Measurements from ENCODE around the gene PFKFB4. TPM values are rescaled to one million over a fixed set of nuclear protein-coding genes. Genes with fewer than 3 reads are reported as not detected.
"Not testable (repeated sequence)": the region's sequence is repeated elsewhere in the genome, so short reads cannot be mapped to it uniquely, and the experiment has no call there.

PFKFB4 gene
- total RNA-seq, 2 experiments from 2014 or later = 16.2 to 18.7 TPM

GRCh38 chr3:48563382-48563918 lies 6.8 kb upstream of the PFKFB4 start, which contains the start of gene UCN2:
Gene UCN2, minus strand, starts transcription at chr3:48563781. Its CDS starts 657 bp downstream, at chr3:48563124.
- POLR2A ChIA-PET = interaction anchor here (0.8 kb wide), 1 partner anchor 117 kb away, joined by 3 read pairs; the partner anchor contains the start of gene ATRIP
- CTCF ChIA-PET = interaction anchor here (0.9 to 1.3 kb wide), 4 partner anchors 16 to 162 kb away, joined by 3 to 5 read pairs (median 3); no protein-coding TSS in a partner anchor

GRCh38 chr3:48562367-48563095 lies 5.9 kb upstream of the PFKFB4 start:
- ChIA-PET CTCF (interaction anchor here (0.6 to 0.9 kb wide), 2 partner anchors 126 to 222 kb away, joined by 3 to 4 read pairs; no protein-coding TSS in a partner anchor), POLR2A (interaction anchor here (0.8 kb wide), 1 partner anchor 116 kb away, joined by 3 read pairs; the partner anchor contains the start of gene ATRIP)

GRCh38 chr3:48561045-48561736 lies 4.6 kb upstream of the PFKFB4 start:
- CTCF ChIA-PET = interaction anchor here (1.4 to 1.6 kb wide), 3 partner anchors 74 to 125 kb away, joined by 3 to 5 read pairs (median 3); partner anchors contain the start of gene SLC26A6
- POLR2A ChIA-PET = no interaction called here

- CTCF ChIA-PET = interaction anchor here (0.8 to 1.6 kb wide), 4 partner anchors 75 to 125 kb away, joined by 3 to 5 read pairs (median 4); partner anchors contain the start of gene SLC26A6
- POLR2A ChIA-PET = no interaction called here
Observed at GRCh38 chr3:48560648-48561018, 4.0 kb upstream of the PFKFB4 start.

GRCh38 chr3:48558493-48559134 lies 2.0 kb upstream of the PFKFB4 start:
- CTCF ChIA-PET = interaction anchor here (0.7 to 3.5 kb wide), 17 partner anchors 13 to 439 kb away, joined by 3 to 20 read pairs (median 4); partner anchors contain the start of genes CCDC51, NCKIPSD, SLC26A6 and TMA7
- POLR2A ChIA-PET = interaction anchor here (2.3 kb wide), 1 partner anchor 92 kb away, joined by 9 read pairs; a partner anchor contains a TSS

- ChIA-PET POLR2A (interaction anchor here (0.6 to 2.3 kb wide), 5 partner anchors 84 to 256 kb away, joined by 3 to 9 read pairs (median 3); partner anchors contain the start of genes CCDC51 and TMA7), CTCF (interaction anchor here (0.6 to 3.5 kb wide), 7 partner anchors 7 to 155 kb away, joined by 3 to 20 read pairs (median 9); partner anchors contain the start of gene SLC26A6)
Observed at GRCh38 chr3:48555949-48556795, 431 bp downstream of the PFKFB4 start.

GRCh38 chr3:48555231-48555948 lies 1.2 kb downstream of the PFKFB4 start:
- CTCF ChIA-PET = interaction anchor here (0.6 to 2.4 kb wide), 2 partner anchors 113 to 154 kb away, joined by 5 to 9 read pairs; no protein-coding TSS in a partner anchor
- POLR2A ChIA-PET = interaction anchor here (0.6 kb wide), 1 partner anchor 89 kb away, joined by 3 read pairs; no protein-coding TSS in a partner anchor

- POLR2A ChIA-PET = no interaction called here
- CTCF ChIA-PET = interaction anchor here (0.7 to 2.4 kb wide), 2 partner anchors 153 to 360 kb away, joined by 5 to 9 read pairs; no protein-coding TSS in a partner anchor
Observed at GRCh38 chr3:48553886-48554845, 2.4 kb downstream of the PFKFB4 start.

- ChIA-PET POLR2A (interaction anchor here (0.7 kb wide), 1 partner anchor 90 kb away, joined by 6 read pairs; no protein-coding TSS in a partner anchor), CTCF (interaction anchor here (2.0 to 2.4 kb wide), 2 partner anchors 117 to 152 kb away, joined by 8 to 9 read pairs; no protein-coding TSS in a partner anchor)
Observed at GRCh38 chr3:48553361-48553760, 3.2 kb downstream of the PFKFB4 start.

- POLR2A ChIA-PET = interaction anchor here (0.7 kb wide), 1 partner anchor 89 kb away, joined by 6 read pairs; no protein-coding TSS in a partner anchor
- CTCF ChIA-PET = interaction anchor here (0.6 to 2.0 kb wide), 3 partner anchors 12 to 1237 kb away, joined by 3 to 8 read pairs (median 4); no protein-coding TSS in a partner anchor
Observed at GRCh38 chr3:48552111-48552951, 4.3 kb downstream of the PFKFB4 start.

- CTCF ChIA-PET = interaction anchor here (0.6 to 2.0 kb wide), 2 partner anchors 115 to 1237 kb away, joined by 4 to 8 read pairs; no protein-coding TSS in a partner anchor
- POLR2A ChIA-PET = not testable (repeated sequence)
Observed at GRCh38 chr3:48551651-48552050, 5.0 kb downstream of the PFKFB4 start.

- ChIA-PET POLR2A (interaction anchor here (0.5 to 0.6 kb wide), 4 partner anchors 51 to 83 kb away, joined by 3 to 7 read pairs (median 4); no protein-coding TSS in a partner anchor), CTCF (interaction anchor here (0.5 to 3.7 kb wide), 22 partner anchors 8 to 1758 kb away, joined by 3 to 33 read pairs (median 4); partner anchors contain the start of genes ATRIP, CCDC51, PFKFB4 and SHISA5)
Observed at GRCh38 chr3:48548729-48549705, 7.6 kb downstream of the PFKFB4 start.

GRCh38 chr3:48548126-48548525 lies 8.5 kb downstream of the PFKFB4 start:
- POLR2A ChIA-PET = no interaction called here

More at GRCh38 chr3:48548126-48548525, 8.5 kb downstream of the PFKFB4 start:
- CTCF ChIA-PET = interaction anchor here (0.7 to 3.7 kb wide), 6 partner anchors 9 to 148 kb away, joined by 3 to 33 read pairs (median 8); partner anchors contain the start of genes PFKFB4 and UCN2

All from activated CD8-positive, alpha-beta memory T cell treated with anti-CD3 and anti-CD28 coated beads for 36 hours (primary cell).